Upper lobe of left lung (tissue), 4 donors: ENCODE results near the gene CAMSAP1.

Experiments
- CTCF ChIP-seq, 6 experiments: fragments of 450-650 bp in 4 of 6; fragments of 200-600 bp in 2 of 6; sonication (generic) in 2 of 6; IDR thresholded peaks; one replicate each; pipeline ENCODE4 v1.5.1; 2016 to 2019; ENCODE audit warnings: antibody characterized with exemption in 6 of 6
- POLR2A ChIP-seq, 4 donors: fragments of 450-650 bp; IDR thresholded peaks; one replicate each; pipeline ENCODE4 v1.5.1; 2016 to 2017; ENCODE audit warnings: antibody characterized with exemption in 4 of 4, mild to moderate bottlenecking in 2 of 4

DNA sequence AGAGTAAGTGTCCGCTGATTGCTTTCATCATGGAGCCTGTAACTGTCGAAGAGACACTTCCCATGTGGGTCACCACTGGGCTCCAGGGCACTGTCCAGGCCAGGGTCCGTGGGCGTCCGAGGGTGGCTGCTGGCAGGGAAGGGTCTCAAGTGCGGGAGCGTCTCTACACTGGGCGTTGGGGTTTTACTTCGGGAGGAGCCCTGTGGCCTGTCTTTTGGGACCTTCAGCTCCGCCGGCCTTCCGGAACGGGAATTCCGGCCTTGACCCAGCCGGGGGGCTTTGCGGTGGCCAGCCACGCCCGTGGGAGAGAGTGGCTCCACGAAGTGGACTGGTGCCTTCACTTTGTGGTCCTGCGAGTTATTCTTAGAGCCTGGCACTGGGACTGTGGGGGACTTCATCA lies 86.2 kb downstream of the CAMSAP1 start:
- TF ChIP-seq POLR2A (IDR thresholded peaks at IDR 0.05), result no peak
- no peak for TF ChIP-seq CTCF (IDR thresholded peaks at IDR 0.05)
